DOHH2 (cell line): ENCODE results near the gene MTNR1B.

Source experiments
- CTCF ChIP-seq: fragments of 200-600 bp; sonication (generic); IDR thresholded peaks from one replicate; pipeline ENCODE4 v1.5.1; 2014; ENCODE audit warnings: antibody characterized with exemption, mild to moderate bottlenecking, low read depth, low read length; ENCODE audit not compliant: poor library complexity, severe bottlenecking
- EZH2phosphoT487 ChIP-seq: fragments of 200-600 bp; sonication (generic); IDR thresholded peaks from 2 replicates; pipeline ENCODE4 v1.6.1; 2017; ENCODE audit warnings: borderline replicate concordance, mild to moderate bottlenecking, antibody characterized with exemption, low read length, moderate library complexity, mixed read lengths

- TF ChIP-seq CTCF (no peak), EZH2phosphoT487 (no peak)
These were observed 188 bp upstream of the MTNR1B start for GRCh38 chr11:92969293-92969633.
